Fibroblast of mammary gland (primary cell): ENCODE results near the gene MED27.

Experiments used
- DNase-seq: peaks from one replicate; pipeline ENCODE4 v3.0.0-alpha.2; 2010; ENCODE audit warnings: low read depth
- H3K4me3 ChIP-seq: 2 replicates; pipeline ENCODE4 v1.5.1; 2011; ENCODE audit warnings: low read depth, mild to moderate bottlenecking, low read length, moderate library complexity; ENCODE audit not compliant: control insufficient read depth
- CTCF ChIP-seq: conservative IDR thresholded peaks from 2 replicates; pipeline ENCODE4 v1.5.1; 2011; ENCODE audit warnings: low read depth, low read length, inconsistent platforms; ENCODE audit not compliant: control insufficient read depth, insufficient read depth

MED27 gene

GRCh38 chr9:131872702-131873101 lies 207.0 kb downstream of the MED27 start:
- TF ChIP-seq CTCF = no peak
- no peak overlapping the region for H3K4me3 ChIP-seq
- DNase-seq = no peak

- TF ChIP-seq CTCF = peak; percentile 11
- DNase-seq = no peak
- no peak overlapping the region for H3K4me3 ChIP-seq
These were observed 207.7 kb downstream of the MED27 start for GRCh38 chr9:131872006-131872405.

- DNase-seq = no peak
- H3K4me3 ChIP-seq = no peak overlapping the region
- TF ChIP-seq CTCF = no peak
These were observed 209.5 kb downstream of the MED27 start for GRCh38 chr9:131870156-131870555.

DNA sequence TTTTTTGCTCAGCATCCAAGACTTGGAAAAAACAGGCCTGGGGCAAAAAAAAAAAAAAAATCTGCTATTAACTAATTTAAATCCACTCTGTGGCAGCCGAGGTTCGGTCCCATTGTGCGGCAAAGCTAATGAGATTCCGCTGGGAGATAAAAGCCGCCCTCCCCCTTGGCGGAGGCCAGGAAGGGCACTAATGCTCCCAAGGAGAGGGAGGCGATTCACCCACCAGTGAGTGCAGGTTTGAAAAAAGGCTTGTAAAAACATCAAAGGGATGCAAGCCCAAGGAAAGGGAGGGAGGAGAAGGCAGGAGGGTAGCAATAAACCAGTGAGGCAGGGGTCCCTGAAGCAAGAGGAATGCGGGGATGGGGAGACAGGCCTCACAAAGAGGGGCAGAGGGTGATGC lies 210.3 kb downstream of the MED27 start:
- H3K4me3 ChIP-seq = no peak overlapping the region
- no peak for DNase-seq
- no peak for TF ChIP-seq CTCF

GRCh38 chr9:131868766-131869165 lies 210.9 kb downstream of the MED27 start:
- peak; percentile 5 for DNase-seq
- TF ChIP-seq CTCF = no peak
- no peak overlapping the region for H3K4me3 ChIP-seq

GRCh38 chr9:131867611-131868192 lies 212.0 kb downstream of the MED27 start:
- no peak for DNase-seq
- TF ChIP-seq CTCF = no peak
- H3K4me3 ChIP-seq = no peak overlapping the region

GRCh38 chr9:131865446-131866195 lies 214.0 kb downstream of the MED27 start:
- no peak for DNase-seq
- no peak for TF ChIP-seq CTCF
- H3K4me3 ChIP-seq = no peak overlapping the region
